Kidney (tissue), 14 donors: ENCODE data around the gene LRRC1. TPM values are rescaled to one million over a fixed set of nuclear protein-coding genes. Genes with fewer than 3 reads are reported as not detected.

Experiments used
- DNase-seq, 5 donors: peaks; one replicate each; pipeline ENCODE4 v3.0.0-alpha.2; 2013 to 2020
- FAIRE-seq: peaks from 2 replicates; lab custom pipeline; 2012; peaks lifted over from hg19 to GRCh38; lab: Jason Lieb, UNC
- H3K27ac ChIP-seq, 2 donors: one replicate each; pipeline ENCODE4 v1.7.0; 2013; ENCODE audit warnings: low read depth in 2 of 2, low read length in 2 of 2, inconsistent platforms in 1 of 2
- H3K27me3 ChIP-seq: one replicate; pipeline ENCODE4 v1.7.1; 2013; ENCODE audit warnings: low read length, inconsistent platforms; ENCODE audit not compliant: control insufficient read depth, insufficient read depth
- H3K36me3 ChIP-seq, 3 donors: one replicate each; pipeline versions ENCODE4 v1.7.0 to v1.7.1; 2013; ENCODE audit warnings: low read length in 3 of 3, control low read depth in 1 of 3, inconsistent platforms in 1 of 3; ENCODE audit not compliant: insufficient read depth in 3 of 3, control insufficient read depth in 2 of 3
- H3K4me1 ChIP-seq, 3 donors: one replicate each; pipeline versions ENCODE4 v1.7.0 to v1.7.1; 2013; ENCODE audit warnings: low read length in 3 of 3, inconsistent platforms in 1 of 3, low read depth in 1 of 3; ENCODE audit not compliant: control insufficient read depth in 2 of 3, insufficient read depth in 2 of 3
- H3K4me3 ChIP-seq, 3 donors: one replicate each; pipeline versions ENCODE4 v1.7.0 to v1.8.1; 2013; ENCODE audit warnings: low read length in 3 of 3, control low read depth in 1 of 3, inconsistent platforms in 1 of 3
- H3K9ac ChIP-seq, 3 donors: one replicate each; pipeline versions ENCODE4 v1.7.0 to v1.7.1; 2013; ENCODE audit warnings: low read length in 3 of 3, control low read depth in 1 of 3, inconsistent platforms in 1 of 3
- H3K9me3 ChIP-seq, 3 donors: one replicate each; pipeline versions ENCODE4 v1.7.0 to v1.7.1; 2013; ENCODE audit warnings: low read length in 3 of 3, control low read depth in 1 of 3, inconsistent platforms in 1 of 3; ENCODE audit not compliant: control insufficient read depth in 2 of 3, insufficient read depth in 1 of 3
- CTCF ChIP-seq: IDR thresholded peaks from 3 replicates; pipeline ENCODE4 v1.5.1; 2012; ENCODE audit warnings: mild to moderate bottlenecking, moderate library complexity, borderline replicate concordance; ENCODE audit not compliant: insufficient read depth; ENCODE audit errors: extremely low read depth
- intact Hi-C: fragments of 100-400 bp; cut with DNase I; formaldehyde crosslinking; loops from one replicate; pipeline ENCODE4 v1.11.1; 2022
- polyA plus RNA-seq: library from polyadenylated mRNA; stranded (reverse); fragments of 350-450 nt; fragmentation: Illumina TruSeq; extraction: RNeasy Lipid Tissue Mini Kit (QIAGEN cat#74804); gene quantifications from one replicate; pipeline ENCODE4 v1.2.3, GENCODE V29; 2014; ENCODE audit warnings: low read depth, low replicate concordance; ENCODE audit not compliant: insufficient read depth
- total RNA-seq: library from RNA; stranded (reverse); fragmentation: NEBNext Ultra II Directional; extraction: Animal tissue kit (Norgen Biotek cat#: 25700); gene quantifications from one replicate; pipeline ENCODE4 v1.2.1, GENCODE V29; 2021
- donor health status: control.
- donor health status: control.
- donor health status: control.
- donor health status: control.
- donor health status: control.
- donor health status: DM: yes; HTN: yes; CAD: no.
- donor health status: Normal renal cell carcinoma (clear cell type).

The LRRC1 gene
- total and polyA plus RNA-seq, 2 donors from 2014 or later: 7.8 to 12.6 TPM

GRCh38 chr6:53847796-53848314 lies 53.0 kb downstream of the LRRC1 start:
- H3K27me3 ChIP-seq: no peaks in the 10 kb centered on the region
- H3K4me1 ChIP-seq: no peaks in the 10 kb centered on the region
- no peak overlapping the region for H3K9ac ChIP-seq
- DNase-seq (no peak), FAIRE-seq (no peak)
- no peaks in the 10 kb centered on the region for H3K9me3 ChIP-seq
- intact Hi-C loops: no loop called here
- H3K4me3 ChIP-seq: no peak overlapping the region
- H3K36me3 ChIP-seq: no peaks in the 10 kb centered on the region
- H3K27ac ChIP-seq: no peak overlapping the region
- TF ChIP-seq CTCF: no peak

DNA sequence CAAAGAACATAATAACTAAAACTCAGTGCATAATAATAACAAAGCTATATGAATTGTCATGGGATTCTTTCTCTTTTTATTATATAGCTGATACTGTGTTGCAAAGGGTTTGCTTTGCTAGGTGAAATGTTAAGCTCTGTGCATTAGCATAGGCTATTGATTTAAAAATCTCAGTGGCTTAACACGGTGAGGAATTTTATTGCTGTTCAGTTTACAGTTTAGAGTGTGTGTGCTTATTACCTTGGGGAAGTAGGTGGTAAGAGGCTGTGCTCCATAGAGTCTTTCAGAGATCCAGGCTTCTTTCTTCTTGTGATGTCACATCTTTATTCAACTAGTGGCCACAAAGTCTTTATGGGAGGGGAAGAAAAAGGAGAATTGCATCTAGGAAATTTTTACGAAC lies 55.7 kb downstream of the LRRC1 start:
- no peaks in the 10 kb centered on the region for H3K9me3 ChIP-seq
- no peak overlapping the region for H3K4me3 ChIP-seq
- H3K36me3 ChIP-seq: no peaks in the 10 kb centered on the region
- no peak for TF ChIP-seq CTCF
- DNase-seq (no peak), FAIRE-seq (no peak)
- no peak overlapping the region for H3K9ac ChIP-seq
- peaks cover 0 to 6% (median 5%) of the 10 kb centered on the region in 3 donors for H3K4me1 ChIP-seq
- no peak overlapping the region for H3K27ac ChIP-seq
- H3K27me3 ChIP-seq: no peaks in the 10 kb centered on the region
- intact Hi-C loops: no loop called here

DNA sequence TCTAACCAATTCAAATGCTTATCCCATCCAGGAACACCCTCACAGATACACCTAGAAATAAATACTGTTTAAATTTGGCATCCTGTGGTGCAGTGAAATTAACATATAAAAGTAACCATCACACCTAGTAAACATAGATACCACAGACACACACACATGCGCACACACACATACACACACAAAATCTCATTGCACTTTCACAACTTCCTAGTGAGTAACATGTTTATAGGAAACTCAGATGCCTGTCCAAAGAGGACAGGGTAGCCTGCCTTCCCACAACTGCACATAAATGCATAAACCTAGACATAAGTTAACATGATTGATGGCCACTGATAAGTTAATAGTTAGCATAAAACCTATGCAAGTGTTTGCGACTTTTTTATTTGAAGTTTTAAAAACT lies 56.8 kb downstream of the LRRC1 start:
- H3K4me3 ChIP-seq: no peak overlapping the region
- no peak for FAIRE-seq
- intact Hi-C loops: no loop called here
- H3K27me3 ChIP-seq: no peaks in the 10 kb centered on the region
- TF ChIP-seq CTCF: no peak
- no peaks in the 10 kb centered on the region for H3K36me3 ChIP-seq
- peaks cover 0 to 6% (median 6%) of the 10 kb centered on the region in 3 donors for H3K4me1 ChIP-seq
- no peak overlapping the region for H3K9ac ChIP-seq
- no peak for DNase-seq
- H3K9me3 ChIP-seq: no peaks in the 10 kb centered on the region
- no peak overlapping the region for H3K27ac ChIP-seq

GRCh38 chr6:53852805-53853204 lies 58.0 kb downstream of the LRRC1 start:
- no peaks in the 10 kb centered on the region for H3K36me3 ChIP-seq
- H3K4me3 ChIP-seq: no peak overlapping the region
- H3K27ac ChIP-seq: no peak overlapping the region
- peaks cover 0 to 6% (median 6%) of the 10 kb centered on the region in 3 donors for H3K4me1 ChIP-seq
- no peak for FAIRE-seq
- H3K27me3 ChIP-seq: no peaks in the 10 kb centered on the region
- H3K9me3 ChIP-seq: no peaks in the 10 kb centered on the region
- no peak for TF ChIP-seq CTCF
- intact Hi-C loops: no loop called here
- DNase-seq: no peak
- no peak overlapping the region for H3K9ac ChIP-seq
